Dendritic cell treated with granulocyte-macrophage colony-stimulating factor and Interleukin-4, amounts not matched to agents 40 ng/mL and 50 ng/mL, for 4 days (primary cell): ENCODE results near the gene INTS3.

Experiments
- H3K27ac Mint-ChIP-seq: one replicate; pipeline ENCODE4 v1.8.0; 2022; ENCODE audit warnings: mild to moderate bottlenecking, mixed read lengths
- H3K27me3 Mint-ChIP-seq: one replicate; pipeline ENCODE4 v1.8.0; 2022; ENCODE audit warnings: mild to moderate bottlenecking, mixed read lengths
- H3K36me3 Mint-ChIP-seq: one replicate; pipeline ENCODE4 v1.8.0; 2022; ENCODE audit warnings: low read depth, mixed read lengths
- H3K4me1 Mint-ChIP-seq: one replicate; pipeline ENCODE4 v1.8.0; 2022; ENCODE audit warnings: low read depth, mixed read lengths
- H3K4me3 Mint-ChIP-seq: one replicate; pipeline ENCODE4 v1.8.0; 2022; ENCODE audit warnings: mild to moderate bottlenecking, moderate library complexity, mixed read lengths
- H3K9me3 Mint-ChIP-seq: one replicate; pipeline ENCODE4 v1.8.0; 2022; ENCODE audit warnings: mixed read lengths
- intact Hi-C: fragments of 100-400 bp; cut with micrococcal nuclease; formaldehyde crosslinking; loops from one replicate; pipeline ENCODE4 v1.15.0; 2022

The INTS3 gene

GRCh38 chr1:153730468-153730988, 2.7 kb downstream of the INTS3 start:
- peaks cover 50% of the 10 kb centered on the region for H3K4me1 Mint-ChIP-seq
- H3K27ac Mint-ChIP-seq = peak overlapping the region; percentile 24
- no peaks in the 10 kb centered on the region for H3K9me3 Mint-ChIP-seq
- H3K27me3 Mint-ChIP-seq = no peaks in the 10 kb centered on the region
- peaks cover 23% of the 10 kb centered on the region for H3K36me3 Mint-ChIP-seq
- H3K4me3 Mint-ChIP-seq = no peak overlapping the region
- intact Hi-C loops = no loop called here

- Mint-ChIP-seq H3K27ac (peak overlapping the region; percentile 84), H3K36me3 (peaks cover 25% of the 10 kb centered on the region), H3K4me1 (peaks cover 48% of the 10 kb centered on the region), H3K27me3 (no peaks in the 10 kb centered on the region), H3K4me3 (no peak overlapping the region), H3K9me3 (no peaks in the 10 kb centered on the region)
- intact Hi-C loops = no loop called here
Measured at GRCh38 chr1:153733970-153734369, 6.1 kb downstream of the INTS3 start.

- Mint-ChIP-seq H3K27me3 (no peaks in the 10 kb centered on the region), H3K9me3 (no peaks in the 10 kb centered on the region), H3K4me1 (peaks cover 43% of the 10 kb centered on the region), H3K27ac (peak overlapping the region; percentile 84), H3K36me3 (peaks cover 30% of the 10 kb centered on the region), H3K4me3 (no peak overlapping the region)
- intact Hi-C loops = no loop called here
Measured at GRCh38 chr1:153734396-153735089, 6.7 kb downstream of the INTS3 start.

GRCh38 chr1:153735090-153735420, 7.2 kb downstream of the INTS3 start:
- intact Hi-C loops = no loop called here
- Mint-ChIP-seq H3K27me3 (no peaks in the 10 kb centered on the region), H3K9me3 (no peaks in the 10 kb centered on the region), H3K27ac (peak overlapping the region; percentile 84), H3K36me3 (peaks cover 34% of the 10 kb centered on the region), H3K4me3 (no peak overlapping the region), H3K4me1 (peaks cover 38% of the 10 kb centered on the region)

- no peaks in the 10 kb centered on the region for H3K27me3 Mint-ChIP-seq
- H3K36me3 Mint-ChIP-seq = peaks cover 83% of the 10 kb centered on the region
- no peaks in the 10 kb centered on the region for H3K9me3 Mint-ChIP-seq
- intact Hi-C loops = loop anchor here (10.0 kb wide), 1 partner anchor 227 kb away; no protein-coding TSS in a partner anchor
- H3K4me3 Mint-ChIP-seq = no peak overlapping the region
- H3K27ac Mint-ChIP-seq = peak overlapping the region; percentile 60
- peaks cover 36% of the 10 kb centered on the region for H3K4me1 Mint-ChIP-seq
Measured at GRCh38 chr1:153741986-153742385, 14.1 kb downstream of the INTS3 start.

- intact Hi-C loops = loop anchor here (10.0 kb wide), 1 partner anchor 228 kb away; no protein-coding TSS in a partner anchor
- no peaks in the 10 kb centered on the region for H3K27me3 Mint-ChIP-seq
- H3K4me1 Mint-ChIP-seq = peaks cover 36% of the 10 kb centered on the region
- H3K9me3 Mint-ChIP-seq = no peaks in the 10 kb centered on the region
- H3K27ac Mint-ChIP-seq = peak overlapping the region; percentile 60
- peaks cover 86% of the 10 kb centered on the region for H3K36me3 Mint-ChIP-seq
- H3K4me3 Mint-ChIP-seq = no peak overlapping the region
Measured at GRCh38 chr1:153742411-153743142, 14.7 kb downstream of the INTS3 start.

- intact Hi-C loops = loop anchor here (10.0 kb wide), 1 partner anchor 231 kb away; no protein-coding TSS in a partner anchor
- Mint-ChIP-seq H3K27ac (no peak overlapping the region), H3K27me3 (no peaks in the 10 kb centered on the region), H3K9me3 (no peaks in the 10 kb centered on the region), H3K36me3 (peaks cover 91% of the 10 kb centered on the region), H3K4me1 (peaks cover 53% of the 10 kb centered on the region), H3K4me3 (no peak overlapping the region)
Measured at GRCh38 chr1:153745417-153745816, 17.6 kb downstream of the INTS3 start.

GRCh38 chr1:153746174-153746573, 18.3 kb downstream of the INTS3 start:
- no peak overlapping the region for H3K27ac Mint-ChIP-seq
- H3K9me3 Mint-ChIP-seq = no peaks in the 10 kb centered on the region
- intact Hi-C loops = loop anchor here (10.0 kb wide), 1 partner anchor 231 kb away; no protein-coding TSS in a partner anchor
- no peak overlapping the region for H3K4me3 Mint-ChIP-seq
- no peaks in the 10 kb centered on the region for H3K27me3 Mint-ChIP-seq
- peaks cover 60% of the 10 kb centered on the region for H3K4me1 Mint-ChIP-seq
- peaks cover 91% of the 10 kb centered on the region for H3K36me3 Mint-ChIP-seq

GRCh38 chr1:153748903-153749302, 21.1 kb downstream of the INTS3 start:
- Mint-ChIP-seq H3K9me3 (no peaks in the 10 kb centered on the region), H3K4me1 (peaks cover 34% of the 10 kb centered on the region), H3K27me3 (no peaks in the 10 kb centered on the region), H3K36me3 (peaks cover 91% of the 10 kb centered on the region), H3K4me3 (no peak overlapping the region), H3K27ac (no peak overlapping the region)
- intact Hi-C loops = loop anchor here (1.0 to 10.0 kb wide), 3 partner anchors 72 to 234 kb away; no protein-coding TSS in a partner anchor

- Mint-ChIP-seq H3K36me3 (peaks cover 91% of the 10 kb centered on the region), H3K4me3 (no peak overlapping the region), H3K4me1 (peaks cover 28% of the 10 kb centered on the region), H3K9me3 (no peaks in the 10 kb centered on the region), H3K27me3 (no peaks in the 10 kb centered on the region), H3K27ac (no peak overlapping the region)
- intact Hi-C loops = loop anchor here (1.0 to 10.0 kb wide), 3 partner anchors 72 to 235 kb away; no protein-coding TSS in a partner anchor
Measured at GRCh38 chr1:153749408-153750005, 21.7 kb downstream of the INTS3 start.

GRCh38 chr1:153750026-153750995, 22.5 kb downstream of the INTS3 start:
- H3K9me3 Mint-ChIP-seq = no peaks in the 10 kb centered on the region
- no peak overlapping the region for H3K27ac Mint-ChIP-seq
- no peak overlapping the region for H3K4me3 Mint-ChIP-seq
- intact Hi-C loops = no loop called here
- peaks cover 26% of the 10 kb centered on the region for H3K4me1 Mint-ChIP-seq
- H3K36me3 Mint-ChIP-seq = peaks cover 91% of the 10 kb centered on the region
- H3K27me3 Mint-ChIP-seq = no peaks in the 10 kb centered on the region

GRCh38 chr1:153752072-153752471, 24.2 kb downstream of the INTS3 start:
- Mint-ChIP-seq H3K27me3 (no peaks in the 10 kb centered on the region), H3K4me1 (peaks cover 26% of the 10 kb centered on the region), H3K9me3 (no peaks in the 10 kb centered on the region), H3K4me3 (no peak overlapping the region), H3K27ac (no peak overlapping the region), H3K36me3 (peaks cover 91% of the 10 kb centered on the region)
- intact Hi-C loops = no loop called here

GRCh38 chr1:153752571-153753195, 24.8 kb downstream of the INTS3 start:
- H3K4me1 Mint-ChIP-seq = peaks cover 26% of the 10 kb centered on the region
- peaks cover 91% of the 10 kb centered on the region for H3K36me3 Mint-ChIP-seq

More at GRCh38 chr1:153752571-153753195, 24.8 kb downstream of the INTS3 start:
- H3K27ac Mint-ChIP-seq = no peak overlapping the region
- H3K4me3 Mint-ChIP-seq = no peak overlapping the region
- H3K9me3 Mint-ChIP-seq = no peaks in the 10 kb centered on the region
- no peaks in the 10 kb centered on the region for H3K27me3 Mint-ChIP-seq
- intact Hi-C loops = no loop called here
